H1 (cell line): ENCODE measurements around the gene MANBA. TPM values are rescaled to one million over a fixed set of nuclear protein-coding genes. Genes with fewer than 3 reads are reported as not detected.

Experiments
- CTCF ChIA-PET: fragments of 300-600 bp; sonication (Branson Sonifier 250); formaldehyde crosslinking; loops from one replicate; lab custom pipeline; 2021; ENCODE audit not compliant: partially characterized antibody; lab: Charles Lee
- POLR2A ChIA-PET: fragments of 300-600 bp; sonication (Branson Sonifier 250); formaldehyde crosslinking; loops from one replicate; lab custom pipeline; 2021; ENCODE audit warnings: inconsistent platforms; ENCODE audit not compliant: partially characterized antibody; lab: Charles Lee
- DNase-seq, 2 experiments: peaks; one replicate each; pipeline versions ENCODE4 v3.0.0 to v3.0.0-alpha.2; 2010 to 2022; ENCODE audit warnings: low spot score in 2 of 2, low read depth in 1 of 2, mixed read lengths in 1 of 2
- FAIRE-seq: peaks from 2 replicates; lab custom pipeline; 2011; peaks lifted over from hg19 to GRCh38; lab: Jason Lieb, UNC
- H2AFZ ChIP-seq: 2 replicates; pipeline ENCODE4 v1.8.1; 2012; ENCODE audit warnings: low read length, inconsistent platforms
- H2AK5ac ChIP-seq: 2 replicates; pipeline ENCODE4 v1.6.1; 2013; ENCODE audit warnings: low read depth, low read length
- H2BK120ac ChIP-seq: replicated peaks from 2 replicates; pipeline ENCODE3; 2013; ENCODE audit warnings: low read depth, low read length, inconsistent platforms
- H2BK12ac ChIP-seq: 2 replicates; pipeline ENCODE4 v1.6.1; 2013; ENCODE audit warnings: low read depth, low read length
- H2BK15ac ChIP-seq: 2 replicates; pipeline ENCODE4 v1.6.1; 2013; ENCODE audit warnings: low read length
- H2BK20ac ChIP-seq: 2 replicates; pipeline ENCODE4 v1.6.1; 2013; ENCODE audit warnings: low read length
- H2BK5ac ChIP-seq: 2 replicates; pipeline ENCODE4 v1.6.1; 2013; ENCODE audit warnings: low read depth, low read length
- H3K14ac ChIP-seq: 2 replicates; pipeline ENCODE4 v1.6.1; 2013; ENCODE audit warnings: inconsistent platforms; ENCODE audit not compliant: insufficient read length
- H3K18ac ChIP-seq: 2 replicates; pipeline ENCODE4 v1.6.1; 2013; ENCODE audit warnings: low read length; ENCODE audit errors: extremely low read depth
- H3K23ac ChIP-seq: 2 replicates; pipeline ENCODE4 v1.6.1; 2013; ENCODE audit warnings: inconsistent platforms; ENCODE audit not compliant: insufficient read length
- H3K23me2 ChIP-seq: 2 replicates; pipeline ENCODE4 v1.6.1; 2013; ENCODE audit warnings: low read depth, low read length
- H3K27ac ChIP-seq: 2 replicates; pipeline ENCODE4 v1.6.1; 2011; ENCODE audit warnings: low read depth, low read length, inconsistent platforms
- H3K27me3 ChIP-seq, 4 experiments: replicated peaks in 1 of 4; 1 replicate in 1 of 4; 2 replicates in 3 of 4; pipeline versions ENCODE4 v1.6.1 to v1.8.1; 2011 to 2013; ENCODE audit warnings: low read length in 3 of 4, mild to moderate bottlenecking in 3 of 4, inconsistent platforms in 2 of 4, mixed read lengths in 2 of 4, moderate library complexity in 1 of 4; ENCODE audit not compliant: control insufficient read depth in 3 of 4, insufficient read depth in 3 of 4; ENCODE audit errors: extremely low read depth in 1 of 4
- H3K36me3 ChIP-seq, 4 experiments: 2 replicates each; pipeline versions ENCODE4 v1.6.1 to v1.8.1; 2011 to 2013; ENCODE audit warnings: mild to moderate bottlenecking in 4 of 4, low read length in 3 of 4, moderate library complexity in 2 of 4, control low read depth in 1 of 4, inconsistent platforms in 1 of 4; ENCODE audit not compliant: insufficient read depth in 4 of 4, control insufficient read depth in 2 of 4
- H3K4ac ChIP-seq: replicated peaks from 2 replicates; pipeline ENCODE3; 2013; ENCODE audit warnings: low read length, low read depth, mixed read lengths, inconsistent platforms; ENCODE audit not compliant: insufficient read length
- H3K4me1 ChIP-seq, 4 experiments: replicated peaks in 1 of 4; 1 replicate in 1 of 4; 2 replicates in 3 of 4; pipeline versions ENCODE4 v1.6.1 to v1.8.1; 2011 to 2013; ENCODE audit warnings: low read length in 3 of 4, inconsistent platforms in 2 of 4, mixed read lengths in 1 of 4; ENCODE audit not compliant: insufficient read depth in 4 of 4, control insufficient read depth in 3 of 4
- H3K4me2 ChIP-seq, 2 experiments: 2 replicates each; pipeline versions ENCODE4 v1.6.1 to v1.8.1; 2011 to 2013; ENCODE audit warnings: low read depth in 2 of 2, low read length in 2 of 2, control low read depth in 1 of 2, inconsistent platforms in 1 of 2, mild to moderate bottlenecking in 1 of 2; ENCODE audit not compliant: insufficient read depth in 1 of 2
- H3K4me3 ChIP-seq, 4 experiments: fragments of 200-600, 300-600 bp in 1 of 4; sonication (generic), shearing (Covaris generic), sonication (Bioruptor Twin) in 1 of 4; 2 replicates each; pipeline versions ENCODE4 v1.5.1 to v1.8.1; 2011 to 2016; ENCODE audit warnings: low read length in 4 of 4, low read depth in 3 of 4, control low read depth in 2 of 4, inconsistent platforms in 2 of 4, mild to moderate bottlenecking in 2 of 4, mixed read lengths in 1 of 4, moderate library complexity in 1 of 4; ENCODE audit not compliant: insufficient read depth in 2 of 4; ENCODE audit errors: extremely low read depth in 1 of 4
- H3K56ac ChIP-seq: replicated peaks from 2 replicates; pipeline ENCODE3; 2013; ENCODE audit warnings: low read depth, mild to moderate bottlenecking, mixed read lengths, low read length, inconsistent platforms; ENCODE audit not compliant: insufficient read length
- H3K79me1 ChIP-seq: 2 replicates; pipeline ENCODE4 v1.6.1; 2013; ENCODE audit warnings: low read depth, low read length, control low read depth
- H3K79me2 ChIP-seq, 2 experiments: 2 replicates each; pipeline versions ENCODE4 v1.6.1 to v1.8.1; 2012 to 2013; ENCODE audit warnings: low read length in 2 of 2, mild to moderate bottlenecking in 2 of 2, inconsistent platforms in 1 of 2; ENCODE audit not compliant: insufficient read depth in 2 of 2, control insufficient read depth in 1 of 2
- H3K9ac ChIP-seq, 4 experiments: replicated peaks in 1 of 4; 1 replicate in 1 of 4; 2 replicates in 3 of 4; pipeline versions ENCODE4 v1.6.1 to v1.8.1; 2011 to 2013; ENCODE audit warnings: low read depth in 3 of 4, low read length in 3 of 4, control low read depth in 2 of 4, mild to moderate bottlenecking in 2 of 4, moderate library complexity in 2 of 4, inconsistent platforms in 1 of 4; ENCODE audit errors: extremely low read depth in 1 of 4
- H3K9me3 ChIP-seq, 2 experiments: 2 replicates each; pipeline versions ENCODE4 v1.6.1 to v1.8.1; 2012 to 2013; ENCODE audit warnings: mild to moderate bottlenecking in 2 of 2, moderate library complexity in 2 of 2, control low read depth in 1 of 2, inconsistent platforms in 1 of 2, low read depth in 1 of 2, low read length in 1 of 2, mixed read lengths in 1 of 2; ENCODE audit not compliant: insufficient read depth in 2 of 2
- H4K20me1 ChIP-seq, 2 experiments: replicated peaks in 1 of 2; 2 replicates each; pipeline versions ENCODE3 to v1.8.1; 2011 to 2013; ENCODE audit warnings: inconsistent platforms in 2 of 2, low read length in 2 of 2, mild to moderate bottlenecking in 1 of 2; ENCODE audit not compliant: insufficient read depth in 2 of 2, control insufficient read depth in 1 of 2
- H4K5ac ChIP-seq: 2 replicates; pipeline ENCODE4 v1.6.1; 2013; ENCODE audit warnings: low read length, low read depth, mixed read lengths, inconsistent platforms; ENCODE audit not compliant: insufficient read length
- H4K8ac ChIP-seq: 2 replicates; pipeline ENCODE4 v1.8.0; 2013; ENCODE audit warnings: mild to moderate bottlenecking, moderate library complexity, low read length, inconsistent platforms; ENCODE audit not compliant: insufficient read depth; ENCODE audit errors: extremely low read depth
- H4K91ac ChIP-seq: replicated peaks from 2 replicates; pipeline ENCODE3; 2013; ENCODE audit warnings: low read length, mixed read lengths, inconsistent platforms; ENCODE audit not compliant: insufficient read length
- ATF3 ChIP-seq: IDR thresholded peaks from 2 replicates; pipeline ENCODE4 v1.6.1; 2011; ENCODE audit warnings: low read depth, mild to moderate bottlenecking, low read length; ENCODE audit not compliant: insufficient read depth
- BCL11A ChIP-seq, 2 experiments: IDR thresholded peaks; one replicate each; pipeline ENCODE4 v1.6.1; 2011; ENCODE audit warnings: low read depth in 2 of 2, low read length in 2 of 2, mild to moderate bottlenecking in 2 of 2
- BRCA1 ChIP-seq: IDR thresholded peaks from 2 replicates; pipeline ENCODE4 v1.6.1; 2012; ENCODE audit warnings: low read depth, low read length, improper control_type of control experiment
- CEBPB ChIP-seq: IDR thresholded peaks from 2 replicates; pipeline ENCODE4 v1.6.1; 2012; ENCODE audit warnings: low read depth, low read length
- GABPA ChIP-seq: IDR thresholded peaks from 2 replicates; pipeline ENCODE4 v1.6.1; 2011; ENCODE audit warnings: mild to moderate bottlenecking, low read length, moderate library complexity, borderline replicate concordance; ENCODE audit not compliant: insufficient read depth
- KDM1A ChIP-seq: fragments of 200-600, 300-600 bp; sonication (generic); IDR thresholded peaks from 2 replicates; pipeline ENCODE4 v1.7.1; 2016; ENCODE audit warnings: mild to moderate bottlenecking, low read length, borderline replicate concordance
- MAFK ChIP-seq: IDR thresholded peaks from 2 replicates; pipeline ENCODE4 v1.6.1; 2012; ENCODE audit warnings: low read depth, mild to moderate bottlenecking, improper control_type of control experiment, low read length
- POLR2A ChIP-seq, 2 experiments: IDR thresholded peaks; 1 replicate in 1 of 2; 2 replicates in 1 of 2; pipeline ENCODE4 v1.6.1; 2011; ENCODE audit warnings: low read depth in 2 of 2, low read length in 2 of 2, mild to moderate bottlenecking in 2 of 2; ENCODE audit errors: control extremely low read depth in 1 of 2
- POLR2AphosphoS5 ChIP-seq: IDR thresholded peaks from 2 replicates; pipeline ENCODE4 v1.6.1; 2011; ENCODE audit warnings: low read depth, low read length
- RAD21 ChIP-seq, 2 experiments: IDR thresholded peaks in 1 of 2; conservative IDR thresholded peaks in 1 of 2; 2 replicates each; pipeline ENCODE4 v1.6.1; 2011; ENCODE audit warnings: low read depth in 2 of 2, low read length in 2 of 2, improper control_type of control experiment in 1 of 2, inconsistent platforms in 1 of 2, mild to moderate bottlenecking in 1 of 2, moderate library complexity in 1 of 2
- SUZ12 ChIP-seq: fragments of 200-600 bp; sonication (generic); IDR thresholded peaks from 2 replicates; pipeline ENCODE4 v1.6.1; 2012; ENCODE audit warnings: mild to moderate bottlenecking, inconsistent platforms, low read length, moderate library complexity, mixed read lengths
- TEAD4 ChIP-seq: IDR thresholded peaks from 2 replicates; pipeline ENCODE4 v1.6.1; 2012; ENCODE audit warnings: low read depth, low read length, inconsistent platforms, mixed read lengths
- WGBS, 2 experiments: shearing (Covaris generic) in 1 of 2; methylation state at CpG; one replicate each; pipeline versions ENCODE4 v1.1.6 to v1.1.7; 2013 to 2015; ENCODE audit warnings: low lambda C conversion rate in 2 of 2, mixed read lengths in 2 of 2, inconsistent platforms in 1 of 2, low coverage in 1 of 2, missing lambda C conversion rate in 1 of 2; ENCODE audit not compliant: insufficient replicate concordance in 2 of 2, insufficient coverage in 1 of 2, insufficient read length in 1 of 2; ENCODE audit errors: extremely low coverage in 1 of 2, missing lambda C conversion rate in 1 of 2; 5-methylcytosine and 5-hydroxymethylcytosine counted together
- polyA plus RNA-seq, 7 experiments: library from polyadenylated mRNA; depleted of rRNA in 3 of 7; stranded (reverse) in 5 of 7; unstranded in 2 of 7; fragments of >200 nt in 5 of 7; fragments of 200-250 nt in 2 of 7; gene quantifications; 1 replicate in 5 of 7; 2 replicates in 1 of 7; 4 replicates in 1 of 7; pipeline versions ENCODE4 v1.2.1 to v1.2.3, GENCODE V29; 2011 to 2013; ENCODE audit warnings: missing spikeins in 2 of 7, mixed read lengths in 2 of 7
- total RNA-seq: library from RNA; stranded (reverse); fragmentation: NEBNext Ultra II Directional; extraction: Animal tissue kit (Norgen Biotek cat#: 25700); gene quantifications from 2 replicates; pipeline ENCODE4 v1.2.1, GENCODE V29; 2021

Gene MANBA
- total and polyA plus RNA-seq, 2 of the 8 experiments (the other 6 are each of a cell fraction or from before 2014, with no cell fraction given): 22.9 to 27.8 TPM

DNA sequence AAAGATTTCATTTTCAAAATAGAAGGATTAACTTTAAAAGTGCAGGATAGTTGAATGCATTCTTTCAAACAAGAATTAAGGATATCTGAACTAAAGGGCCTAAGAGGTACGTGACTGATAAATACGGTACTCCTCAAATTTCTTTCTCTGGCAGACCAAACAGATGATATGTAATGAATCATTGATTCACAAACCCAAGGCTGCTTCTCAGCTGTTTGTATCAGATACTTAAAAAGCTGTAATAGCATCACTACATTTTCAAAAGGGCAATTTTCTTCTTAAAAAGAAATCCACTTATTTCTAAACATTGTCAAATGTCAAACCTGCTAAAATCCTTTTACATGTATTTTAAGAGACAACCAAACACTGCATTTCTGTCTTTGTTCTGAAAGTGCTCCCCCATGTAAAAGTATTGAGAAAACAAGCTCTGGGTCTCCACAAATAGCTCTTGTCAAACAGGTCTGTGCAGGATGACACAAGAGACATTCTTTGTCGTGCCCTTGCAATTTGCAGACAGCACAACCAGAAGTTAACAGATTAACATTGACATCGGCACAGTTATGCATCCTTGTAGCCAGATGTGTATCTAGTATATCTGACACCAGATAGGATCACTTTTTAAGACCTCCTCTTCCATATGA, 82.0 kb downstream of the MANBA start:
- no peaks in the 10 kb centered on the region for H3K79me1 ChIP-seq
- no peak overlapping the region for H3K56ac ChIP-seq
- H3K4ac ChIP-seq: no peak overlapping the region
- DNase-seq: no peak
- no peak overlapping the region for H4K8ac ChIP-seq
- no peak overlapping the region for H3K14ac ChIP-seq
- H3K4me1 ChIP-seq: no peaks in the 10 kb centered on the region
- H3K27me3 ChIP-seq: no peaks in the 10 kb centered on the region
- H2BK120ac ChIP-seq: no peak overlapping the region
- FAIRE-seq: no peak
- H2AK5ac ChIP-seq: no peak overlapping the region
- H3K18ac ChIP-seq: no peak overlapping the region
- H4K20me1 ChIP-seq: no peaks in the 10 kb centered on the region
- no peak overlapping the region for H3K27ac ChIP-seq
- H2AFZ ChIP-seq: no peak overlapping the region
- 88% methylated on average over 4 of the region's 4 CpGs; no CpG with 5 or more reads in 1 of the 2 experiments for WGBS, 2 experiments
- ChIA-PET CTCF (interaction anchor here (0.8 to 1.0 kb wide), 2 partner anchors 34 to 356 kb away, joined by 3 read pairs; no protein-coding TSS in a partner anchor), POLR2A (no interaction called here)
- TF ChIP-seq MAFK (no peak), BRCA1 (no peak), POLR2A (IDR thresholded peaks at IDR 0.05; ENCODE audit: control extremely low read depth in 1 of 2, low read depth in 2 of 2, low read length in 2 of 2) (no peak), CEBPB (no peak), KDM1A (no peak), RAD21 (IDR thresholded peaks at IDR 0.05 in 1 of 2, conservative IDR thresholded peaks at IDR 0.05 in 1 of 2; ENCODE audit: low read depth in 2 of 2, low read length in 2 of 2) (no peak), POLR2AphosphoS5 (no peak), SUZ12 (no peak), ATF3 (no peak), GABPA (no peak), BCL11A (IDR thresholded peaks at IDR 0.05; ENCODE audit: low read depth in 2 of 2, low read length in 2 of 2) (no peak), TEAD4 (no peak)
- H3K9me3 ChIP-seq: no peaks in the 10 kb centered on the region
- H4K91ac ChIP-seq: no peak overlapping the region
- no peaks in the 10 kb centered on the region for H3K79me2 ChIP-seq
- H2BK15ac ChIP-seq: no peak overlapping the region
- no peak overlapping the region for H3K4me2 ChIP-seq
- H3K4me3 ChIP-seq: no peak overlapping the region
- H3K23me2 ChIP-seq: no peaks in the 10 kb centered on the region
- H3K36me3 ChIP-seq: peaks cover 0 to 5% (median 1%) of the 10 kb centered on the region in 4 experiments; a peak in 2 of 8 replicates
- no peak overlapping the region for H2BK12ac ChIP-seq
- no peak overlapping the region for H2BK5ac ChIP-seq
- H3K23ac ChIP-seq: no peak overlapping the region
- no peak overlapping the region for H2BK20ac ChIP-seq
- H4K5ac ChIP-seq: no peak overlapping the region
- no peak overlapping the region for H3K9ac ChIP-seq
